Loucy (cell line): ENCODE data around the gene PDXDC1.
"Not testable (repeated sequence)": the region's sequence is repeated elsewhere in the genome, so short reads cannot be mapped to it uniquely, and the experiment has no call there.

Source experiments
- H2AFZ ChIP-seq: fragments of 200-600 bp; sonication (generic); 2 replicates; pipeline ENCODE4 v1.6.0; 2016; ENCODE audit warnings: antibody characterized with exemption, mild to moderate bottlenecking, low read length, moderate library complexity
- H3F3A ChIP-seq: fragments of 200-600 bp; 2 replicates; pipeline ENCODE4 v1.6.0; 2016; ENCODE audit warnings: antibody characterized with exemption, low read depth, mild to moderate bottlenecking
- H3K27me3 ChIP-seq: fragments of 200-600 bp; sonication (generic); 2 replicates; pipeline ENCODE4 v1.6.1; 2014; ENCODE audit warnings: low read length, mild to moderate bottlenecking; ENCODE audit not compliant: insufficient read depth, poor library complexity, severe bottlenecking
- H3K36me3 ChIP-seq: fragments of 200-600 bp; sonication (generic); 2 replicates; pipeline ENCODE4 v1.6.1; 2016; ENCODE audit warnings: low read length; ENCODE audit not compliant: insufficient read depth
- H3K4me1 ChIP-seq: fragments of 200-600 bp; sonication (generic); 2 replicates; pipeline ENCODE4 v1.5.1; 2014; ENCODE audit warnings: low read length, mild to moderate bottlenecking; ENCODE audit not compliant: insufficient read depth, poor library complexity, severe bottlenecking
- H3K4me2 ChIP-seq: fragments of 200-600 bp; sonication (generic); 2 replicates; pipeline ENCODE4 v1.6.0; 2014; ENCODE audit warnings: antibody characterized with exemption, low read length, low read depth, mild to moderate bottlenecking; ENCODE audit not compliant: poor library complexity, severe bottlenecking
- H3K4me3 ChIP-seq: fragments of 200-600 bp; sonication (generic); 2 replicates; pipeline ENCODE4 v1.5.1; 2014; ENCODE audit warnings: low read length, mild to moderate bottlenecking, mixed read lengths; ENCODE audit not compliant: poor library complexity, severe bottlenecking
- H3K79me2 ChIP-seq: fragments of 200-600 bp; sonication (generic); 2 replicates; pipeline ENCODE4 v1.6.1; 2014; ENCODE audit warnings: low read length; ENCODE audit not compliant: insufficient read depth
- H3K9ac ChIP-seq: fragments of 200-600 bp; sonication (generic); 2 replicates; pipeline ENCODE4 v1.6.0; 2014; ENCODE audit warnings: mild to moderate bottlenecking, low read depth, low read length, moderate library complexity; ENCODE audit not compliant: poor library complexity, severe bottlenecking
- H3K9me2 ChIP-seq: fragments of 200-600 bp; sonication (generic); replicated peaks from 2 replicates; pipeline ENCODE4 v1.6.1; 2016; ENCODE audit warnings: low read depth, low read length, mixed read lengths
- H3K9me3 ChIP-seq: fragments of 200-600 bp; sonication (generic); 2 replicates; pipeline ENCODE4 v1.6.1; 2014; ENCODE audit warnings: mild to moderate bottlenecking, antibody characterized with exemption, low read length, low read depth; ENCODE audit not compliant: insufficient read depth
- H4K20me1 ChIP-seq: fragments of 200-600 bp; sonication (generic); 2 replicates; pipeline ENCODE4 v1.6.0; 2014; ENCODE audit warnings: antibody characterized with exemption, low read length, mild to moderate bottlenecking; ENCODE audit not compliant: insufficient read depth, poor library complexity, severe bottlenecking
- CTCF ChIP-seq: fragments of 200-600 bp; sonication (generic); conservative IDR thresholded peaks from 2 replicates; pipeline ENCODE4 v1.5.1; 2014; ENCODE audit warnings: mild to moderate bottlenecking, antibody characterized with exemption, low read length
- EZH2phosphoT487 ChIP-seq: fragments of 200-600 bp; IDR thresholded peaks from 2 replicates; pipeline ENCODE4 v1.6.1; 2018; ENCODE audit warnings: antibody characterized with exemption, mild to moderate bottlenecking, moderate library complexity, borderline replicate concordance

The PDXDC1 gene

GRCh38 chr16:15049581-15050180 is 74.9 kb downstream of the PDXDC1 start:
- Histone ChIP-seq H3K79me2 (peaks cover 7% of the 10 kb centered on the region; the same call in 1 of the 2 replicates), H3K4me2 (no peak overlapping the region), H3K9me2 (no peaks in the 10 kb centered on the region), H3K27me3 (no peaks in the 10 kb centered on the region), H2AFZ (no peak overlapping the region), H3K9ac (no peak overlapping the region), H3K4me3 (no peak overlapping the region), H3F3A (no peaks in the 10 kb centered on the region), H3K36me3 (peaks cover 3% of the 10 kb centered on the region; the same call in 1 of the 2 replicates), H3K4me1 (no peaks in the 10 kb centered on the region), H4K20me1 (no peaks in the 10 kb centered on the region), H3K9me3 (no peaks in the 10 kb centered on the region)
- TF ChIP-seq EZH2phosphoT487 (no peak), CTCF (no peak)

DNA sequence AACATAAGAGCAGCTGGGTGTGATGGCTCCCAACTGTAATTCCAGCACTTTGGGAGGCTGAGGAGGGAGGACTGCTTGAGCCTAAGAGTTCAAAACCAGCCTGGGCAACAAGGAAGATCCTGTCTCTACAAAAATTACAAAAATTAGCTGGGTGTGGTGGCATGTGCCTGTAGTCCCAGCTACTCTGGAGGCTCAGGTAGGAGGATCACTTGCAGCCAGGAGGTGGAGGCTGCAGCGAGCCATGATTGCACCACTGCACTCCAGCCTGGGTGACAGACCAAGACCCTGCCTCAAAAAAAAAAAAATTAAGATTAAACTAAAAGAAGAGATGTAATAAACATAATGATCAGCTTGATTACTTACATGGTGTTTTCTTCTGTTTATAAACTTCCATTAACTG is 75.6 kb downstream of the PDXDC1 start:
- not testable (repeated sequence) for H2AFZ ChIP-seq, H3F3A ChIP-seq, H3K9ac ChIP-seq, H4K20me1 ChIP-seq, H3K4me1 ChIP-seq, H3K27me3 ChIP-seq, H3K36me3 ChIP-seq, H3K9me2 ChIP-seq, H3K9me3 ChIP-seq, H3K4me3 ChIP-seq, H3K4me2 ChIP-seq
- H3K79me2 ChIP-seq: peaks cover 15% of the 10 kb centered on the region; the same call in 1 of the 2 replicates

GRCh38 chr16:15051387-15051951 is 76.6 kb downstream of the PDXDC1 start:
- TF ChIP-seq EZH2phosphoT487 (no peak), CTCF (no peak)
- Histone ChIP-seq H3K27me3 (no peaks in the 10 kb centered on the region), H3K4me3 (no peak overlapping the region), H3F3A (no peaks in the 10 kb centered on the region), H3K4me2 (no peak overlapping the region), H2AFZ (no peak overlapping the region), H3K36me3 (peaks cover 3% of the 10 kb centered on the region; the same call in 1 of the 2 replicates), H3K4me1 (no peaks in the 10 kb centered on the region), H3K9ac (no peak overlapping the region), H4K20me1 (no peaks in the 10 kb centered on the region), H3K9me3 (no peaks in the 10 kb centered on the region), H3K9me2 (no peaks in the 10 kb centered on the region), H3K79me2 (peaks cover 15% of the 10 kb centered on the region; the same call in 1 of the 2 replicates)
